GM18508 (cell line): ENCODE measurements around the gene RPL5.

ENCODE experiments used
- ATAC-seq: cut with Tn5 transposase; IDR thresholded peaks from one replicate; pipeline ENCODE4 v1.9.1; 2021; ENCODE audit warnings: moderate number of reproducible peaks; ENCODE audit not compliant: insufficient read depth, unreplicated experiment

Gene RPL5

DNA sequence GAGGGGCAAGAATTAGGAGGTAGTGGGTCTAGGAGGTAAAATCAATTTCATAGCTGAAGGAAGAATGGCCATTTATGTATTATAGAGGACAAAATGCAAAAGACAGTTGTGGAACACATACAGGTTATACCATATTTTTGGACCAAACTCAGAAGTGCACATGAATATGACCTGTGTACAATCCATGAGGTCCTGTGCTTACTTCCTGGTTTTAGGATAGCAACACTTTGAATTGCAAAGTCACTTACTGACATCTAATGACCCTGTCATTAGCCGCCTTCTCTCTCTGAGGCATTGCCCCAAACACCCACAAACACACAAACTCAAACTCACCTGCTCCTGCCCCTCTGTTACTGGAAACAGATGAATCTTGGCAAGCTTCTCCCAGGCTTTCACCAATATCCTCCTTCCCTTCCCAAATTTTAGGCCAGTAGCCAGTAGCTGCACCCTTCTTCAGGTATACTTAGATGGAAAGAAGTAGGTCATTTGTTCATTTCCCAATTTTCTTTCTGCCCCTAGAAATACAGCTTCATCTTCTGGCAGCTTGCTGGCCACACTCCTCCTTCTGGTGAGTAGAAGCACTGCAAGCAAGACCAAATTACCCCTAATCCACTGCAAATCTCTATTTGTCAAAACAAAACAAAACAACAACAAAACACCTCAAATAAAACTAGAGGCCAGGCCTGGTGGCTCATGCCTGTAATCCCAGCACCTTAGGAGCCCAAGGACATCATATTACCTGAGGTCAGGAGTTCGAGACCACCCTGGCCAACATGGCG, 13.7 kb upstream of the RPL5 start:
- peak; percentile 53 for ATAC-seq

DNA sequence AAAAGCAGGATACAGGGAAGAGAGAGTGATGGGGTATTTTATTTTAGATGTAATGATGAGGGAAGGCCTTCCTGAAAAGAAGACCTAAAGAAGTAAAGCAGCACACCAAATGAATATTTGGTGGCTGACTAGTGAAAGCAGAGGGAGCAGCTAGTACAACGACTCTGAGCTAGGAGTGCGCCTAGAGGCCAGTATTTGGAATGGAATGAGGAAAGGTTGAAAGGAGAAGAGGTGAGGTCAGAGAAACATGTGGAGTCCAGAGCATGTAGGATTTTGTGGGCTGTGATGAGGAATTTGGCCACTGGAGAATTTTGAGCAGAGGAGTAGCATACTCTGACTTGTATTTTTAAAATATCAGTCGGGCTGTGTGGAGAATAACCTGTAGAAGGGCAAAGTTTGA, 11.8 kb upstream of the RPL5 start:
- no peak for ATAC-seq

DNA sequence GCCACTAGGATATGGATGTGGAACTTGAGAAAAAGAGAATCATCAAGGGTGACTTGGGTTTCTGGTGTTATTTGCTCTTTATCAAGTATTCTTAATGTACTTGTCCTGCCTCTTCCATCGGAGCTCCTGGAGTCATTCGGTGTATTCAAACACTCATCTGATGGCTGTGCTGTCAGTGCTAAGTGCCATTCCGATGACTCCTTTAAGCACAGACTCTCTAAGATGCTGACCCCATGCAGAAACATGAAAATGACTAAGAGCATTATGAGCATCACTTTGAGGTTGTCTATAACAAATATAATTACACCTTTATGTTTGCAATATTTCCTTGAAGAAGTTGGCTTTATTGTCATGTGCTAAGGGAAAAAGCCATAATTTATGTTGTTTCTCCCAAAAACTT, 11.3 kb upstream of the RPL5 start:
- no peak for ATAC-seq

DNA sequence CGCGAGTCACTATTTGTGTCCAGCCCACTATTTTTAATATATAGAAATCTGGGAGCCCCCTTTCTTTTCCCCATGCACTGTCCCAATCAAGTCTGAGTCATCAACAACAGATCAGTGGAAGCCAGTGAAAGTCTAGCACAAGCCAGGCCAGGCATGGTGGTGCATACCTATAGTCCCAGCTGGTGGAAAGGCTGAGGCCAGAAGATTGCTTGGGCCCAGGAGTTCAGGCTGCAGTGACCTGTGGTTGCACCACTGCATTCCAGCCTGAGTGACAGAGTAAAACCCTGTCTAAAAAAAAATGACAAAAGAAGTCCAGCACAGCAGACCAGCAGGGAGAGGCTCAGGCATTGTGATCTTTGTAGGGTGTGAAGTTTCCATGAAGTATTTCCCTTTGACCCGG, 9.0 kb upstream of the RPL5 start:
- no peak for ATAC-seq

DNA sequence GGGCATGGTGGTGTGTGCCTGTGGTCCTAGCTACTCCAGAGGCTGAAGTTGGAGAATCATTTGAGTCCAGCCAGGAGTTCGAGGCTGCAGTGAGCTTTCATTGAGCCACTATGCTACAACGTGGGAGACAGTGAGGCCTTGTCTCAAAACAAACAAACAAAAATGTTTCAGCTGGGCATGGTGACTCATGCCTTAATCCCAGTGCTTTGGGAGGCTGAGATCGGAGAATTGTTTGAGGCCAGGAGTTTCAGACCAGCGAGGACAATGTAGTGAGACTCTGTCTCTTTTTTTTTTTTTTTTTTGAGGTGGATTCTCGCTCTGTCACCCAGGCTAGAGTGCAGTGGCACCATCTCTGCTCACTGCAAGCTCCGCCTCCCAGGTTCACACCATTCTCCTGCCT, 5.0 kb upstream of the RPL5 start:
- ATAC-seq: no peak

DNA sequence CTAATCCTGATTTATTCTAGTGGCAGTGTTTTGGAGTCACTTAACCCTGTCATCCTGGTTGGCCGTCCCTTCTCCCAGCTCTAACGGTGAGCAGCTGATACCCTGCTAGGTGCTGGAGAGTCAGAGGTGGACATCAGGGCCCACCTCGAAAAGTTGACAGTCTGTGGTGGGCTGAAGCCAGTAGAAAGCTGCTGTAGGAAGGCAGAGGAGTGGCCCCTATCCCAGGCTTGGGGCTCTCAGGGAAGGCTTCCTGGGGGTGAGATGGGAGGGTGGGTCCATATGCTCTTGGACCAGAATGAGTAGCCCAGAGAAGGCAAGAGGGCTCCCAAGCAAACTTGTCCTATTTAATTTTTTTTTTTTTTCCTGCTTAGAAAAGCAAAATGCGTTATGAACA, 475 bp upstream of the RPL5 start:
- ATAC-seq: no peak

DNA sequence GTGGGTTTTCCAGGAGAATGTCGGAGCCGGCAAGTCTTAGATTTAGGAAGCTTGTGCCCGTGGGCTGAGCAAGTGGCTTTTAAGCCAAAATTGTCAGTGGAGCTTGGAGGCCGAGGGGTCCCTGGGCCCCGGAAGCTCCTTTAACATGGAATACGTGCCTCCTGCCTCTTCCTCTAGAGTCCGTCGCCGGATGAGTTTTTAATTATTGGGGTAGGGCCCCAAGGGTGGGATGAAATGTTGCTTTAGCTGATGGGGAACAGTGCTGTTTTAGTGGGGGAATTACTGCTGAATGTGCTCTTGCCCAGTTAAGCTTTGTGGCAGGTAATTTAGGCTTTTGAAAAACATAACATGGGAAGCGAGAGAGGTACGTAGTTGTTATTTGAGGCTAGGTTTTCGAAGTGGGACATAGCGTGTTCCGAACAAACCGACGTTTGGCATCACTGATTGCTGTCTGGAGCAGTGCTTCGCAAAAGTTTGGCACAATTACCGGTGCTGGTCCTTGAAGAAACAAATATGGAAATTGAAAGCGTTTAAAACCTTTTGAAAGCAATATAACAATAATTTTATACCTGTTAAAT, 786 bp downstream of the RPL5 start:
- ATAC-seq: no peak

DNA sequence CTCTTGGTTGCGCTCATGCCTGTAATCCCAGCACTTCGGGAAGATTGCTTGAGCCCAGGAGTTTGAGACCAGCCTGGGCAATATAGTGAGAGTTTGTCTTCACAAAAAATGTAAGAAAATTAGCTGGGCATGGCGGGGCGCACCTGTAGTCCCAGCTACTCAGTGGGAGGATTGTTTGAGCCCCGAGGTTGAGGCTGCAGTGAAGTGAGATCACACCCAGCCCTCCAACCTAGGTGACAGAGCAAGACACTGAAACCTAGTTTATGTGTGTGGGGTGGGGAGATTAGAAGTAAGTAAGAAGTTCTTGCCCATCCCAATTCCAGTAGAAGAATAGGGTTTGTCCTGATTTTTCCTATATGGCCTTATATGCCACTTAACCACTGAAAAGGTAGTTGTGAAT, 2.0 kb downstream of the RPL5 start:
- ATAC-seq: no peak

DNA sequence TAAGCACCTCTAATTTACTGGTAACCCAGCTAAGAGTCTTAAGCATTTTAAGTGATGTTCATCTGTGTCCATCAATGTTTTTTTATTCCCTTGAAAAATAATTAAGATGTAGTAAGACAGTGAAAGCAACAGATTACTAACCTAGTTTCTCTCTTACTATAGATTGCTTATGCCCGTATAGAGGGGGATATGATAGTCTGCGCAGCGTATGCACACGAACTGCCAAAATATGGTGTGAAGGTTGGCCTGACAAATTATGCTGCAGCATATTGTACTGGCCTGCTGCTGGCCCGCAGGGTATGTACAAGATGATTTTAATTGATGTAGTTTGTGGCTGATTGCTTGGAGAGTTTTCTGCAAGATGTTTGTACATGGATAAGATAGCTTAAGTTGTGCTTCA, 2.8 kb downstream of the RPL5 start:
- ATAC-seq: no peak

DNA sequence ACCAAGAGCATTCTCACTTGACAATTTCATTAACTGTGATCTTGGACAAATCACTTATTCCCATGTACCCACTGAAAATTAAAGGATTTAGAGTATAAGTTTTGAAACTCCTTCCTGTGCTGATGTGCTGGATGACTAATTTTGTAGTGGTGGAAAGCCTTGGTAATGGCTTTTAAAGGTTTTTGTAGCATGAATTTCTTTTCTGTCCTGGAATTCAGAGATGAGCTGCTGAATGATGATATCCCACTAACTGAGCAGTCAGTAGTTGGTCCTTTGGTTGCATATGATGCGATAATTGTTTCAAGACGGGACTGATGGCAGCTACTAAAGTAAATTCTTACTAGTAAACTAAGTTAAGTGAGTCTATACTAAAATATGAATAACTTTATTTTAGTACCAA, 5.2 kb downstream of the RPL5 start:
- no peak for ATAC-seq

DNA sequence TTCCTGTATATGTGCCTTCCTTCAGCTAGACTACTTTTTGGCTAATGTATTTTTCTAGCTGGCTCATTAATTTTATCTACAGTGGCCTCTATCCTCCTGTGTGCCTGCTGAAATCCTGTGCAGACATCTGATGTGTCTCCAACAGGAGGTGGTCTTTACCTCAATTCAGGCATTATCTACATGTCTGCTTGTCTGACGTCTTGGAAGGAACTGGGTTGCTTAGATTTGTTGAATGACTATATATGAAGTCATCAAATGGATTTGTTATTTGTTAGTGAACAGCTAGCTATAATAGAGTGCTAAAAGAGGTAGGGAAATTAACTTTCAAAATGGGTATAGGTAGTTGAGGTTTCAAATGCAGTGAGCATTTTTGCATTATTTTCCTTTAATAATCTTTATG, 6.7 kb downstream of the RPL5 start:
- ATAC-seq: no peak

DNA sequence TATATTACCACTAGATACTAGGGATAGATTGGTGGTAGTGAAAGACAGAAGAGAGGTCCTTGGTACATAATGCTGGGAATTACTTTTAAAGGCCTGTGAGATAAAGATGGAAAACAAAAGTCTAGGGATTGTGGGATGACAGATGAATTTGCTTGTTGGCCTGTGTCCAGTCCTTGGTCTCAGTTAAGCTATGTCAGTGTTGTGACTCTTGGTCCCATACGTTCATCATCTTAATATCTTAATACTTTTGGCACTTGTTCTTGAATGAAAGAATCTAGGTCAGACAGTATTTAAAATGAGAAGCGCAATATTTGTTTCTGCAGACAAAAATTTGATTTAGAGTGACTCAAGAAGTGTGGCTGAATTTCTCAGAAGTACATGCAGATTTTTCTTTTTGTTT, 7.6 kb downstream of the RPL5 start:
- ATAC-seq: no peak

DNA sequence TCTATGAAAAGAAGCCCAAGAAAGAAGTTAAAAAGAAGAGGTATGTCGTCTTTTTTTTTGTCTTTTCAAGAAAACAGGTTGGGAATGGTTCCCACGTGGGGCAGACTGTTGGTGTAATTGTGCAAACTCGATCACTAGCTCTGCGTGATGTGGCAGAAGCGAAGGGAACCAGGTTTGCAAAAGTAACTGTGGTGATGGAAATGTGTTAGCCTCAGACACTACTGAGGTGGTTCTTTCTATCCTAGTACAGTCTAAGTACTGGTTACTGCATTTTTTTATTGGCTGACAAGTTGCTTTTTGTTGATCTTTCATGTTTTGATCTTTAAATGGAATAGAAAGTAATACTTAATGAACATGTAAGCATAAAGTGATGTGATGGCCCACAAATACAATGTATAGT, 8.8 kb downstream of the RPL5 start:
- ATAC-seq: no peak

DNA sequence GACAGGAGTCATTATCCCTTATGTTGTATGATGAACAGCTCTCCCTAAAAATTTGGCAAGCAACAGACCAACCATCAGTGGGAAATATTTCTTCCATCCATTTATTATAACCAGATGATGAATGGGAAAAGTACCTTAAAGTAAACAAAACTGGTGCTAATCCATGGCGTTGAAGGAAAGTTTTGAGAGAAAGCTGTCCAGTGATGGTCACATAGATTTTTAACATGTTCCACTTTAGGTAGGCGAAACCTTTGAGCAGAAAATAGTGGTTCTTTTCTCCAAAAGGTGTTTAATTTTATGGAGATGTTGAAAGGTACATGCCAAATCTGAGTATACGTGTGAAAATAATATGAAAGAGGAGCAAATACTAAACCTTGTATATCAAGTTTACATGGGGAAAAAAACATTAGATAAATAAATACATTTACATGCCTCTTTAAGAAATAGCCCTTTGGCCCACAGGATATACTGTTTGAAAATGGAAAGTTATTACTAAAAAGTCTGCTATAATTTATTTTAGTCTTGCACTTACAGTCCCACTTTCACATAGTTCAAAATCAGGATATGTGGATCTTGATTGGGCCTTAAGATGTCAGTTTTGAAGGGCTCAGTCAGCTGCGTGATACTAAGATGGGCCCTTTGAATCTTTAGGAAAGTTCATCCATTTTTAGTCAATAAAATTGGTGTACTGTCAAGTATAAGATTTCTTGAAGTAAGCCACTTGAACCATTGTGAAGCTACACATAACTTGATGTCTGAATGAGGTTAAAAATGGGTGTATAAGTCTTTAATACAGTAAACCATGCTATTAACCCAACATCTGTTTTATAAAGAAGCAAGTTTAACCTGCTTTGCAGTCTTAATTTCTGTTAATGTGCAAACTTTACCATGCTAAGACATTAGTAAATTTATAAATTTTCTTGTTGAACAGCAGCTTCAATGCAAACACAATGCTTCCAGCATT, 10.5 kb downstream of the RPL5 start:
- no peak for ATAC-seq

DNA sequence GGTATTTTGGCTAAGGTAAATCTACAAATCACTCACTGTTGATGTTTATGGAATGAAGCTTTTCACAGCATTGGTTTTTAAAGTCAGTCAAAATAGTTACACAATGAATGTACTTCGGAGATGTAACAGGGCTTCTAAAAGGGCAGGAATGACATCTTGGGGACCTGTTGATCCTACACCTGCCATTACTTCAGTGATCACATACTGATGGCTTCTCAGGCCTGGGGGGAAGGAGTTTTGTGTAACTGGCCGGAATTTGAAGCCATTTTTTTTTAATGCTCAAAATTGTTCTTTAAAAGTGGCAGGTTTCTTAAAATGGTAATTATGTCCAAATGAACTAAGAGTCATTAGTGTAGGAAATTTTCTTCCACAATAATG, 11.2 kb downstream of the RPL5 start:
- ATAC-seq: no peak

DNA sequence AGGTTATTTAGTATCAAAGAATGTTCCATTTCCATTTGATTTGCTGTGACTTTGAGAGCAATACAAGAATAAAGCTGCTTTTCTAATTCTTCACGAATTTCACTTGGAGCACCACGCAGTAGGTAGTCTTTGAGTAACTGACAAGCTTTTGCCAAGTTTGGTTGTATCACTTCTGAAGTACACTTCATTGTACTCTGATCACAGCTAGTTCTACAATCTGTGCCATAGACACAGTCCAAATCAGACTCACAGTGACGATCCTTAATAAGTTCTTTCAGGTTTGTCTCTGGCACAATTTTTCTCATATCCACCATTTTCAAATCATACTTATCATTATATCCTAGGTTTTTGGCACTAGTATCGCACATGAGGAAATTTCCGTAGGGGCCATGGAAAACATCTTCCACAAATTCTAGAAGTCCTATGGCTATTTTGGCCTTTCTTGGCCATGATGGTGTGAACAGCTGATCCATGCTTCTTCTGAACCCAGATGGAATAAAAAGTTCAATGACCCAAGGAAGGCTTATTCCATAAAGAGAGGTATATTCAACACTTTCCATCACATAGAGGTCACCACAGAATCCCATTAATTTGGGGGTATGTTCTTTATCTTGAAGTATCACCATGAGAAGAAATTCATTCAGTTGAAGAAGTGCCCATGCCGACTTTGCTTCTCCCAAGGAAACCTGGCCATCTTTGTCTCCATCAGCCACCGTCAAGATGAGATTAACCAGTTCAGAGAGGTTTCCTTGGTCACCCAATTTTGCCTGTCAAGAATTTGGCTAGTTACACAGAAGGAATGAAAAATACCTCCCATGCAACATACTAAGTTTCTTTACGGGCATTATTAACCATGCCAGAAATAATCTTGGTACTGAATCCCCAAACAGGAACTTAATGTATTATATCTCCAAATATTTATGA, 11.9 kb downstream of the RPL5 start:
- no peak for ATAC-seq

DNA sequence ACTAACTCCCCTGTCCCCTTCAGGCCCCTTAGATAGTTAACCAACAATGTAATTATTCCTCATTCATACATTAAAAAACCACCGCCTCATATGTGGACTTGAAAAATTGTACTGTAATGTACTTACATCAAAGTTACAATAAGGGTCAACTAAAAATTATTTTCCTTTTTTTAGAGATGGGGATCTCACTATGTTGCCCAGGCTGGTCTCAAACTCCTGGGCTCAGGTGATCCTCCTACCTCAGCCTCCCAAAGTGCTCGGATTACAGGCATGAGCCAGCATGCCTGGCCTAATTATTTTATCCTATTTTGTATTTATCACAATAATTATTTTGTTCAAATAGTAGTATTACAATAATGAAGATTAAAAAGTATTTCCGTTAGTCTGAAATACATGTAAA, 12.6 kb downstream of the RPL5 start:
- ATAC-seq: no peak

DNA sequence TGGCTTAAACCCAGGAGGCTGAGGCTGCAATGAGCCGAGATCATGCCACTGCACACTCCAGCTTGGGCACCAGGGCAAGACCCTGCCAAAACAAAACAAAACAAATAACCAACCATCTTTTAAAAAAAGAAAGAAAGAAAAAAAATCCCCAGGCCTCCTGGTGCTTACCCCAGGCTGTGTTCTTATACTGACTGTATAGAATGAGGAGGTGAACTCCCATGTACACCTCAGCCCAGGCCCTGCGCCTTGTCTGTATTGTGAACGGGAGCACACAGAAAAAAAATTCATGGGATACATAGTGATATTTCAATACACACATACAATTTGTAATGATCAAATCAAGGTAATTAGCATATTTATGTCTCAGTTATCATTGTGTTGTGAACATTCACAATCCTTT, 14.1 kb downstream of the RPL5 start:
- no peak for ATAC-seq

DNA sequence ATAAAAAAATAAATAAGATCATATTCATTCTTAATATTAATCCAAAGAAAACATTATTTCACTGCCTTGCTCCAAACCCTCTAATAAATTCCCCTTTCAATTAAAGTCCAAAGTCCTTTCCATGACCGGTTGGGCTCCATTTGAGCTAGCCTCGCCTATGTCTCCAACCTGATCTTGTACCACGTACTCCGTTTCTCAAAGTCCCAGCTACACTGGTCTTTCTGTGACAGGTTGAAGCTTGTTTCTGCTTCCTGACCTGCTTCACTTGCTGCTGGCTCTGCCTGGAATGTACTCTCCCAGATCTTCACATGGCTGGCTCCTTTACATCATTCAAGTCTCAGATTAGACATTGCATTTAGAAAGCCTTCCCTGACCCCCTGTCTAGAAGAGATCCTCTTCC, 16.4 kb downstream of the RPL5 start:
- no peak for ATAC-seq

DNA sequence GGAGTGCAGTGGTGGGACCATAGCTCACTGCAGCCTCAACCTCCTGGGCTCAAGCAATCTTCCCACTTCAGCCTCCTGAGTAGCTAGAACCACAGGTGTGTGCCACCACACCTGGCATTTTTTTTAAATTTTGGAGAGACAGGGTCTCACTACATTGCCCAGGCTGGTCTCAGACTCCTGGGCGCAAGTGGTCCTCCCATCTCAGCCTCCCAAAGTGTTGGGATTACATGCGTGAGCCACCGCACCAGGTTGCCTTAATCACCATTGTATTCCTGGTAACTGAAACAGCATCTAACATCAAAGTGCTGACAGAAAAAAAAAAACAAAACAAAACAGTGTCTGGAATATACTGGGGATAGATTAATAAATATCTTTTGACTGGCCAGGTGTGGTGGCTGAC, 18.2 kb downstream of the RPL5 start:
- ATAC-seq: no peak
